ENCODE data around the gene GAN.

- TF ChIP-seq CTCF (IDR thresholded peaks at IDR 0.05 in 8 of 11, conservative IDR thresholded peaks at IDR 0.05 in 3 of 11) (no peak), POLR2AphosphoS5 (IDR thresholded peaks at IDR 0.05) (no peak)
Measured at GRCh38 chr16:81376880-81377279, 62.1 kb downstream of the GAN start.

All from spleen (tissue), 7 donors.